Measurements from ENCODE around the gene PRR14. TPM values are rescaled to one million over a fixed set of nuclear protein-coding genes. Genes with fewer than 3 reads are reported as not detected.
"Not testable (repeated sequence)": the region's sequence is repeated elsewhere in the genome, so short reads cannot be mapped to it uniquely, and the experiment has no call there.

Gene PRR14
- total and polyA plus RNA-seq, 2 experiments from 2014 or later, result 5.6 to 18.0 TPM

DNA sequence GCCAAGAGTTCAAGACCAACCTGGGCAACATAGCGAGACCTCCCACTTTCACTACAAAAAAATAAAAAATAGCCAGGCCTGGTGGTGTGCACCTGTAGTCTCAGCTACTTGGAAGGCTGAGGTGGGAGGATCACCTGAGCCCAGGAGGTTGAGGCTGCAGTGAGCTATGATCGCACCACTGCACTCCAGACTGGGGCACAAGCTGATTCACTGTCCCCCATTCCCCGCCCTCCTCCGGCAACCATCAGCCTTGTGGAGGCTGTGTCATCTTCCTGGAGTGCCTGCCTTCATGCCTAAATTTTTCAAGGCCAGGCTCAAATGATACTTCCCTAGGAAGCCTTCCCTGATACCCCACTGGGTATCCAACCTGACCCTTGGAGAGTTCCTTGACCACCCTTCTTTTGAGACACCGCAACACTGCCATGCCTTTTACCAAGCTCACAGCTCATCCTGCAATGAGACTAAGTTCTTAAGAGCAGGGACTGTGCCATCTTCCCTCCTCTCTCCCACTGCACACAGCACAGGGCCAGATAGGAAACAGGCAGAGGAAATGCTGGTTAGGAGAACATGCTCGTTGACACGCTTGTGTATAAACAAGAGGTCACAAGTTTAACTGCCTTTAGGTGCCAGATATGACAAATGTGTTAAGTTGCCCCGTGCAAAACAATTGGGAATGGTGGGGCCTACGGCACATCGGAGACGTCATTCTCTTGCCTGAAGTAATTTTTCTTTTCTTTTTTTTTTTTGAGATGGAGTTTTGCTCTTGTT, 44.4 kb downstream of the PRR14 start:
- H3K36me3 ChIP-seq (ENCODE audit: low read depth), result no peaks in the 10 kb centered on the region
- no peak overlapping the region for H3K9ac ChIP-seq
- no peaks in the 10 kb centered on the region for H3K9me2 ChIP-seq (ENCODE audit: insufficient read depth)
- H3K4me3 ChIP-seq, result no peak overlapping the region
- no peaks in the 10 kb centered on the region for H3K27me3 ChIP-seq (replicated peaks; ENCODE audit: insufficient read depth)
- peak; percentile 27 for DNase-seq
- in situ Hi-C loops (cut with MboI), result no loop called here
- TF ChIP-seq EZH2 (IDR thresholded peaks at IDR 0.05; ENCODE audit: insufficient read depth, poor library complexity, severe bottlenecking), result no peak
- no peak for TF ChIP-seq EZH2phosphoT487 (IDR thresholded peaks at IDR 0.05; ENCODE audit: insufficient read depth, low read depth)
- H3F3A ChIP-seq (ENCODE audit: insufficient read depth), result peaks cover 12% of the 10 kb centered on the region
- H2AFZ ChIP-seq, result no peak overlapping the region
- H3K4me2 ChIP-seq (ENCODE audit: unreplicated experiment), result no peak overlapping the region
- H4K20me1 ChIP-seq (ENCODE audit: insufficient read depth), result no peaks in the 10 kb centered on the region
- H3K4me1 ChIP-seq (ENCODE audit: insufficient read depth), result peaks cover 7% of the 10 kb centered on the region; the same call in 1 of the 2 replicates
- no peaks in the 10 kb centered on the region for H3K9me3 ChIP-seq (ENCODE audit: low read depth)
- H3K27ac ChIP-seq, result no peak overlapping the region
- 62 to 67% methylated on average over 11 of the region's 11 CpGs for WGBS, 2 experiments (ENCODE audit: low coverage in 1 of 2, low lambda C conversion rate in 2 of 2, missing lambda C conversion rate in 2 of 2)
- peaks cover 16% of the 10 kb centered on the region for H3K79me2 ChIP-seq (ENCODE audit: insufficient read depth)

DNA sequence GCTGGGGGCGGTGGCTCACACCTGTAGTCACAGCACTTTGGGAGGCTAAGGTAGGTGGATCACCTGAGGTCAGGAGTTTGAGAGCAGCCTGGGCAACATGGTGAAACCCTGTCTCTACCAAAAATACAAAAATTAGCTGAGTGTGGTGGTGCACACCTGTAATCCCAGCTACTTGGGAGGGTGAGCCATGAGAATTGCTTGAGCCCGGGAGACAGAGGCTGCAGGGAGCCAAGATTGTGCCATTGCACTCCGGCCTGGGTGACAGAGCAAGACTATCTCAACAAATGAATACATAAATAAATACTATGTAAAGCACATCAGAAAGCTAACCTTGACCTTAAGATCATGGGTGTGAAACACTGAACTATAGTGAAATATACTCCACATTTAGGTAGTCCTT, 45.9 kb downstream of the PRR14 start:
- H3K4me2 ChIP-seq (ENCODE audit: unreplicated experiment); H2AFZ ChIP-seq; H3K9me3 ChIP-seq (ENCODE audit: low read depth); H3K9me2 ChIP-seq (ENCODE audit: insufficient read depth); H4K20me1 ChIP-seq (ENCODE audit: insufficient read depth); H3K9ac ChIP-seq; H3K4me3 ChIP-seq; DNase-seq; H3K27ac ChIP-seq; in situ Hi-C loops (cut with MboI); H3K27me3 ChIP-seq (replicated peaks; ENCODE audit: insufficient read depth): not testable (repeated sequence)
- Histone ChIP-seq H3K36me3 (ENCODE audit: low read depth) (peaks cover 11% of the 10 kb centered on the region; the same call in 1 of the 2 replicates), H3F3A (ENCODE audit: insufficient read depth) (peaks cover 12% of the 10 kb centered on the region), H3K79me2 (ENCODE audit: insufficient read depth) (peaks cover 31% of the 10 kb centered on the region), H3K4me1 (ENCODE audit: insufficient read depth) (peaks cover 16% of the 10 kb centered on the region; the same call in 1 of the 2 replicates)
- whole genome bisulfite sequencing, 2 experiments (ENCODE audit: low coverage in 1 of 2, low lambda C conversion rate in 2 of 2, missing lambda C conversion rate in 2 of 2), result 97 to 98% methylated on average over 3 of the region's 3 CpGs

DNA sequence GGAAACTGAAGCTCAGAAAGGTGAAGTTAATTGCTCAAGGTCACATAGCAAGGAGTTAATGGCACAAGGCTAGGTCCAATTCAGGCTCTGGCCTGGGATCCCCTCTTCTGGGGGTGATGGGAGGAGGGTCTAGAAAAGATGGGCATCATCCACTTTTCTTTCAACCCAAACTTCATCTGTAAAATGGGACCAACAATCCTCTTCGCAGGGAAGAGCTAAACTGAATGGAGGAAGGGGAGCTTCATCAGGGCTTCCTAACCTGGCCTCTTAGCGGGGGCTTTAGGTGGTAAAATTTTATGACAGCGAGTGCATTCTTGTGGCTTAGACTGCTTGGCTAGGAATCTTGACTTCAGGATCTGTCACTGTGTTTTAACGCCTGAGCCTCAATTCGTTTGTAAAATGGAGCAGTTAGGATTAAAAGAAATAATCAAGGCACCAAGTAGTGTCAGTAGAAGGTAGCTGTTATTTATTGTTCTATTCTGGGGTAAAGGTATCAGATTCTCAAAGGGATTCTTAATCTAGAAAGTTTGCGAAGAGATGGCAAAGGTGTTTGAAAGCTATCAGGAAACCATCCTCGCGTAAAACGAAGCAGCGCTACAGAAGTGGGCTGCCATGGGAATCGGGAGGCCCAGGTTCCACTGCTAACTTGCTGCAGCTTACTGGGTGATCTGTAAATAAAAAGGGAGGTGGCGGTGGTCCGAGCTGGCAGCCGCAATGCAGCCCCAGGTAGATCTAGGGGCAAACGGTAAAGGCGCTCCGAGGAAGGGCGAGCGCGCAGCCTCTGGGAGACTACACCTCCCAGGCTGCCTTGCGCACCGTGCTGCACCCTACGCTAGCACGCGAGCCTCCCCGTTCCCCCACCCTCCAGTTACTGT, 46.7 kb downstream of the PRR14 start:
- in situ Hi-C loops (cut with MboI), result no loop called here
- DNase-seq, result peak; percentile 99
- H3K4me1 ChIP-seq (ENCODE audit: insufficient read depth), result peaks cover 16% of the 10 kb centered on the region; the same call in 1 of the 2 replicates
- H3F3A ChIP-seq (ENCODE audit: insufficient read depth), result peaks cover 12% of the 10 kb centered on the region
- H3K9me3 ChIP-seq (ENCODE audit: low read depth), result no peaks in the 10 kb centered on the region
- H3K4me2 ChIP-seq (ENCODE audit: unreplicated experiment), result peak overlapping the region; percentile 95
- H3K27me3 ChIP-seq (replicated peaks; ENCODE audit: insufficient read depth), result no peaks in the 10 kb centered on the region
- H3K9me2 ChIP-seq (ENCODE audit: insufficient read depth), result no peaks in the 10 kb centered on the region
- peak overlapping the region; percentile 98 for H3K9ac ChIP-seq
- H3K36me3 ChIP-seq (ENCODE audit: low read depth), result peaks cover 17% of the 10 kb centered on the region
- TF ChIP-seq EZH2phosphoT487 (IDR thresholded peaks at IDR 0.05; ENCODE audit: insufficient read depth, low read depth), result no peak
- TF ChIP-seq EZH2 (IDR thresholded peaks at IDR 0.05; ENCODE audit: insufficient read depth, poor library complexity, severe bottlenecking), result no peak
- no peaks in the 10 kb centered on the region for H4K20me1 ChIP-seq (ENCODE audit: insufficient read depth)
- H3K4me3 ChIP-seq, result peak overlapping the region; percentile 85
- peak overlapping the region; percentile 98 for H3K27ac ChIP-seq
- peaks cover 38% of the 10 kb centered on the region for H3K79me2 ChIP-seq (ENCODE audit: insufficient read depth)
- peak overlapping the region; percentile 97 for H2AFZ ChIP-seq
- WGBS, 2 experiments (ENCODE audit: low coverage in 1 of 2, low lambda C conversion rate in 2 of 2, missing lambda C conversion rate in 2 of 2), result 17 to 20% methylated on average over 21 to 26 of the region's 26 CpGs

DNA sequence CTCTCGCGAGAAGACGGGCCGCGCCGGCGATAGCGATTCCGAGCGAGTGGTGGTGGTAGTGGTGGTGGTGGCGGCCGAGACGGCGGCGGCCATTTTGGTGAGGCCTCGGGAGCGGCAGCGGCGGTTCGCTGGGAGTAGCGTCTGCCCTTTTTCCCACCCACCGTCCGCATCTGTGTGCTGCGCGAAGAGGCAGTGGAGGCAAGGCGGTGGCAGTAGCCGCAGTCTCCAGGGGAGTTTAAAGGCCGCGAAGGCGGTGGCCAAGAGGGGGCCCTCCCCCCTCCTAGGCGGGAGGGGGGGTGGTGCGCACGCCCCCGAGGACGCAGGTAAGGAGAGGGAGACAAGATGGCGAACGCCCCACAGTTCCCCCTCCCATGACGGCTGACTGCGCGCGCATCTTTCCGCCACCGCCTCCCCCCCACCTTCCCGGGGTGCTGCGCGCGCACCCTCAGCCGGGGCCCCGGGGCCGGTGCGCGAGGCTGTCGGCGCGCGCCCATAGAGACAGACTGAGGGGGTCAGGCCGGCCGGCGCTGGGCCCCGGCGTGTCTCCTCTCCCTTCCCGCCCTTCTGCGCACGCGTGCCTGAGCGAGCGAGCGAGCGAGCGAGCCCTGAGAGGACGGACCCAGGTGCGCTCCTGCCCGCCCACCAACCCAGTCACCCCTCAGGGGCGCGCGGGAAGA, 47.5 kb downstream of the PRR14 start:
- H3K27ac ChIP-seq, result peak overlapping the region; percentile 98
- DNase-seq, result peak; percentile 94
- peak overlapping the region; percentile 85 for H3K4me3 ChIP-seq
- peak overlapping the region; percentile 98 for H3K9ac ChIP-seq
- peaks cover 21% of the 10 kb centered on the region for H3K36me3 ChIP-seq (ENCODE audit: low read depth)
- no peaks in the 10 kb centered on the region for H4K20me1 ChIP-seq (ENCODE audit: insufficient read depth)
- in situ Hi-C loops (cut with MboI), result no loop called here
- peak overlapping the region; percentile 59; the same call in 1 of the 2 replicates for H2AFZ ChIP-seq
- peaks cover 44% of the 10 kb centered on the region for H3K79me2 ChIP-seq (ENCODE audit: insufficient read depth)
- 1% methylated on average over 33 to 64 of the region's 76 CpGs for WGBS, 2 experiments (ENCODE audit: low coverage in 1 of 2, low lambda C conversion rate in 2 of 2, missing lambda C conversion rate in 2 of 2)
- no peaks in the 10 kb centered on the region for H3K9me3 ChIP-seq (ENCODE audit: low read depth)
- TF ChIP-seq EZH2 (IDR thresholded peaks at IDR 0.05; ENCODE audit: insufficient read depth, poor library complexity, severe bottlenecking) (no peak), EZH2phosphoT487 (IDR thresholded peaks at IDR 0.05; ENCODE audit: insufficient read depth, low read depth) (no peak)
- H3K4me2 ChIP-seq (ENCODE audit: unreplicated experiment), result peak overlapping the region; percentile 95
- H3F3A ChIP-seq (ENCODE audit: insufficient read depth), result peaks cover 12% of the 10 kb centered on the region
- peaks cover 16% of the 10 kb centered on the region; the same call in 1 of the 2 replicates for H3K4me1 ChIP-seq (ENCODE audit: insufficient read depth)
- H3K9me2 ChIP-seq (ENCODE audit: insufficient read depth), result no peaks in the 10 kb centered on the region
- no peaks in the 10 kb centered on the region for H3K27me3 ChIP-seq (replicated peaks; ENCODE audit: insufficient read depth)
